GM12801 (cell line): ENCODE data around the gene NRK.

ENCODE experiments used
- CTCF ChIP-seq: IDR thresholded peaks from one replicate; pipeline ENCODE4 v1.5.1; 2011; ENCODE audit warnings: control low read depth; ENCODE audit not compliant: insufficient read length; ENCODE audit errors: extremely low read depth

Gene NRK

GRCh38 chrX:105870445-105870844, 48.1 kb downstream of the NRK start:
- no peak for TF ChIP-seq CTCF

- no peak for TF ChIP-seq CTCF
Observed at GRCh38 chrX:105872941-105873340, 50.6 kb downstream of the NRK start.

- TF ChIP-seq CTCF, result no peak
Observed at GRCh38 chrX:105874790-105875189, 52.5 kb downstream of the NRK start.

- TF ChIP-seq CTCF, result no peak
Observed at GRCh38 chrX:105876658-105877057, 54.3 kb downstream of the NRK start.

GRCh38 chrX:105880491-105880890, 58.2 kb downstream of the NRK start:
- TF ChIP-seq CTCF, result no peak

GRCh38 chrX:105882581-105883275, 60.4 kb downstream of the NRK start:
- no peak for TF ChIP-seq CTCF

GRCh38 chrX:105894721-105895120, 72.4 kb downstream of the NRK start:
- no peak for TF ChIP-seq CTCF
